Measurements from ENCODE around the gene AQR.

DNA sequence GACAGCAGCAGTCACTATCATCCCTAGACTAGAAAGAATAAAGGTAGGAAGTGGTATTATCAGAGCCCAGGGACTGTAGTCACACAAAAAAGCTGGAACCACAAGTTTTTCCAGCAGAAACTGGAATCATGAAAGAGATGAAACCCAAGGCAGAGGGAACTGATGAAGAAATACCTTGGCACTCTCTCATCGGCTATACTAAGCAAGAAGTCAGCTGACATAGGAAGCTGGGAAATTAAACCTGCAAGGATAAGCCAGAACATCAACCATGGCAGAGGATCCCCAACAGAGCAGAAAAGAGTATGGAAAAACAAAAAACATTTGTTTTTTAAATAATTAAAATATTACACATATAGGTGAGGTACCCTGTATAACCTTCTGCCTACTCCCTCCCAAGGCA, 86.5 kb downstream of the AQR start:
- TF ChIP-seq, protein P1, sequence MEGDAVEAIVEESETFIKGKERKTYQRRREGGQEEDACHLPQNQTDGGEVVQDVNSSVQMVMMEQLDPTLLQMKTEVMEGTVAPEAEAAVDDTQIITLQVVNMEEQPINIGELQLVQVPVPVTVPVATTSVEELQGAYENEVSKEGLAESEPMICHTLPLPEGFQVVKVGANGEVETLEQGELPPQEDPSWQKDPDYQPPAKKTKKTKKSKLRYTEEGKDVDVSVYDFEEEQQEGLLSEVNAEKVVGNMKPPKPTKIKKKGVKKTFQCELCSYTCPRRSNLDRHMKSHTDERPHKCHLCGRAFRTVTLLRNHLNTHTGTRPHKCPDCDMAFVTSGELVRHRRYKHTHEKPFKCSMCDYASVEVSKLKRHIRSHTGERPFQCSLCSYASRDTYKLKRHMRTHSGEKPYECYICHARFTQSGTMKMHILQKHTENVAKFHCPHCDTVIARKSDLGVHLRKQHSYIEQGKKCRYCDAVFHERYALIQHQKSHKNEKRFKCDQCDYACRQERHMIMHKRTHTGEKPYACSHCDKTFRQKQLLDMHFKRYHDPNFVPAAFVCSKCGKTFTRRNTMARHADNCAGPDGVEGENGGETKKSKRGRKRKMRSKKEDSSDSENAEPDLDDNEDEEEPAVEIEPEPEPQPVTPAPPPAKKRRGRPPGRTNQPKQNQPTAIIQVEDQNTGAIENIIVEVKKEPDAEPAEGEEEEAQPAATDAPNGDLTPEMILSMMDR (IDR thresholded peaks at IDR 0.05 in 4 of 5, conservative IDR thresholded peaks at IDR 0.05 in 1 of 5) = no peak
- no peak for TF ChIP-seq POLR2A (IDR thresholded peaks at IDR 0.05)
